GM18868 (cell line): ENCODE data around the gene PDE6B.

Experiments
- ATAC-seq: cut with Tn5 transposase; IDR thresholded peaks from one replicate; pipeline ENCODE4 v1.9.1; 2021; ENCODE audit warnings: mild to moderate bottlenecking, moderate library complexity; ENCODE audit not compliant: unreplicated experiment

PDE6B gene

DNA sequence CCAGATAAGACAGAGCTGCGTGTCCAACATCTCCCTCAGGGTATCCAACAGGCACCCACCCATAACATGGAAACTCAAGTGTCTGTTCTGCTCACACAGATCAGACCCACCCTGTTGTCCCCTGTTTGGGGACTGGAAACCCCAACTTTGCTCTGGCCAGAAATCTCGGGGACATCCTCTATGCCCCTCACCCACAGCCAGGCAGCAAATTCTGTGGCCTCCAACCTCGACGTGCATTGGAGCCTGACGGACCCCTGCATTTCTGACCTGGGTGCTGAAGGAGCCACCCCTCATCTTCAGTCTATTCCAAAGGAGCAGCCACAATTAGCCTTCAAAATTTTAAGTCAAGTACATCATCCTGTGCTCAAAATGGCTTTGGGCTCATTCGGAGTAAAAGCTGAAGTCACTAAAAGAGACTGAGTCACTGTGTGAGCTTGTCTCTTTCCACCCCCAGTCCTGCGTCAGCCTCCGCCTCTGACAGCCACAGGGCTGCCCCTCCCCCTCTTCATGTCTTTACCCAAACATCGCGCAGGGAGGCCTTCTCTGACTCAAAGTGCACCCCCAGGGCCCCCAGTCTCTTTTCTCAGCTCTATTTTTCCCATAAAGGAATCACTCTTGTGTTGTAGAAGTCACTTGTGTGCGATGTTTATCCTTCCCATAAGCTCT lies 24.4 kb upstream of the PDE6B start:
- no peak for ATAC-seq

DNA sequence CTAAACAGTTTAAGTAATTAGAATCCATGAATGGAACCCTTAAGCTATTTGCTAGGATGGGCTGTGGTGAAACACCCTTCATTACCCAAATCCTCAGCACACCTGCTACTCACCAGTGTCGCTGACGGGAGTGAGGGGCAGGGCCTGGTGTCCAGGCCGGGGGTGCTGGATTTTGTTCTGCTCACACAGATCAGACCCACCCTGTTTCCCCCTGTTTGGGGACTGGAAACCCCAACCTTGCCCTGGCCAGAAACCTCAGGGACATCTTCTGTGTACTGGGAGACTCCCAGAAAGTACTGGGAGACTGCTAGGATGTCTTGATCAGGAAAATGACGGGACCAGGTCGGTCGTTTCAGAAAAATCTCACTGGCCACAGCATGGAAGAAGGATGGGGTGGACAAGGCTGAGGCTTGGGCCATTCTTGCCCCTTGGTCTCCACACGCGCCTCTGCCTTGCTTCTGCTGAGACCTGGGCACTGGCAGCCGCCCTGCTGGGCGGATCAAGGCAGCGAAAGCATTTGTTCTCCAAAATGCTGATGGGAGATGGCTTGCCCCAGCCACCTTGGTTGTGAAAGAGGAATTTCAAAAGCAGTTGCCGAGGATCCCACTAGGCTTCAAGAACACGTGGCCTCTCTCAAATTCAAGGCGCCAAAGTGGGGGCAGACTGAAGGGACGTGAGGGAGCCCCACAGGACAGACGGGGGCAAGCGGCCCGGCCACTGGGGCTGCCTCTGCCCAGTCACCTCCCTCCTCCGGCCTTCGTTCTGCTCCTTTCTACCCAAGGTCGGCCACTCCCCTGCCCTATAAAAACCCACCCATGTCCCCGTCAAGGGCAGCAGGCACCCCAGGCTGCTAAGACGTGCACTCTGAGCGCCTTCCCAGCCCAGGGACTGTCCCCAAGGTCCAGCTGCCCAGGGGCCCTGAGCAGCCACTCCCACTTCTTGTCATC lies 23.5 kb upstream of the PDE6B start:
- ATAC-seq = no peak

DNA sequence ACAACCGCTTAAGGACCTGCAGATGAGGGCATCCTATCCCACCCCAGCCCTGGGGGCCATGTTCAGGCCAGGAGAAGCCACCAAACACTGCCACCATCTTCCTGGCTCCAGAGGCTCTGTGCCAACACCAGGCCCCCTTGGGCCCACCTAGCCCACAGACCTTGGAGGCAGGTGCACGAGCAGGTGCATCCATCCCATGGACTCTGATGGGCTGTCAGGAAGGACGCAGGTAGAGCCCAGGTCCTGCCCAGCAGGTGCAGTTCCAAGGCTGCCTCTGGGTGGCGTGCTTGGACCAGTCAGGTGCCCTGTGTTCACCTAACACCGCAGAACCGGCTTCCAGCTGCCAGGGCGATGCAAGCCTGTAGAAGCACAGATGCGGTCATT lies 22.8 kb upstream of the PDE6B start:
- no peak for ATAC-seq

DNA sequence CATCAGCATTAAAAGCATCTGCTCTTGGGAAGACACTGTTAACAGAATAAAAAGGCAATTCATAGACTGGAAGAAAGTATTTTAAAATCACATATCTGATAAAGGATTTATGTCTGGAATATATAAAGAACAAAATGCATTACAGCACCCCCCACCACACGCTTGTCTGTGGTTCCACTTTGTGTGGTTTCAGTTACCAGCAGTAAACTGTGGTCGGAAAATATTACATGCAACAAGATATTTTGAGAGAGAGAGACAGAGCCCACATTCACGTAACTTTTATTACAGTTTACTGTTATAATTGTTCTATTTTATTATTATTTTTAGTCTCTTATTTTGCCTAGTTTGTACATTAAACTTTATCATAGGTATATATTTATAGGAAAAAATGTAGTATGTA lies 21.2 kb upstream of the PDE6B start:
- no peak for ATAC-seq

DNA sequence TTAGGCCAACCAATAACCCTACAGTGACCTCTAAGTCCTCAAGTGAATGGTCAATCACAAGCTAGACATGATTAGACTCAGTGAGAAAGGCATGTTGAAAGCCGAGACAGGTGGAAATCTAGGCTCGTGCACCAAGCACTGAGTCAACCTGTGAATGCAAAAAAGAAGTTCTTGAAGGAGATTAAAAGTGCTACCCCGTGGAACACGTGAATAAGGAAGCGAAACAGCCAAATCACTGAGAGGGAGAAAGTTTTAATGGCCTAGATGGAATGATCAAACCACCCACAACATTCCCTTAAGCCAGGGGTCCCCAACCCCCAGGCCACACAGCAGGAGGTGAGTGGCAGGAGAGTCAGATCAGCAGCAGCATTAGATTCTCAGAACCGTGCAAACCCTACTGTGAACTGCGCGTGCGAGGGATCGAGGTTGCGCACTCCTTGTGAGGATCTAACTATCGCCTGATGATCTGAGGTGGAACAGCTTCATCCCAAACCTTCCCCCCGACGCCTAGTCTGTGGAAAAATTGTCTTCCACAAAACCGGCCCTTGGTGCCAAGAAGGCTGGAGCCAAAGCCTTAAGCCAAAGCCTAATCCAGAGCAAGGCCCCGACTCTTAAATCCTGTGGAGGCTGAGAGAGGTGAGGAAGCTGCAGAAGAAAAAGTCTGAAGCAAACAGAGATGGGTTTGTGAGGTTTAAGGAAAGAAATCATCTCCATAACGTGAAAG lies 19.5 kb upstream of the PDE6B start:
- ATAC-seq = no peak

DNA sequence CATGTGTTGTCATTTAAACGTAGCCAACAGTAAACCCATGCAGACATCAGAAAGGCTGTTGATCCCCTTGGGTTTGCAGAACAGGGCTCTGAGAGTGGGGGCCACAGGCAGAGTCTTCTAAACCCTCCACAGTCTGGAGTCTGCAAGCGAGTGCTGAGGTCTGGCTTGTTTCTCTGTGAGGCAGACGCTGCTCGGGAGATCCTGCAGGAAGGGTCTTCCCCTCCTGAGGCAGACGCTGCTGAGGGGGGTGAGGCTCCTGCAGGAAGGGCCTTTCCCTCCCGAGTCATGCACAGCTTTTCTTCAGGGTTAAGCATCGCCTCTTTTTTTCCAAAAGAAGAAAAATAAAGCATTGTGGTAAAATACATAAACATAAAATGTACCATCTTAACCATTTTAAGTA lies 17.1 kb upstream of the PDE6B start:
- no peak for ATAC-seq

DNA sequence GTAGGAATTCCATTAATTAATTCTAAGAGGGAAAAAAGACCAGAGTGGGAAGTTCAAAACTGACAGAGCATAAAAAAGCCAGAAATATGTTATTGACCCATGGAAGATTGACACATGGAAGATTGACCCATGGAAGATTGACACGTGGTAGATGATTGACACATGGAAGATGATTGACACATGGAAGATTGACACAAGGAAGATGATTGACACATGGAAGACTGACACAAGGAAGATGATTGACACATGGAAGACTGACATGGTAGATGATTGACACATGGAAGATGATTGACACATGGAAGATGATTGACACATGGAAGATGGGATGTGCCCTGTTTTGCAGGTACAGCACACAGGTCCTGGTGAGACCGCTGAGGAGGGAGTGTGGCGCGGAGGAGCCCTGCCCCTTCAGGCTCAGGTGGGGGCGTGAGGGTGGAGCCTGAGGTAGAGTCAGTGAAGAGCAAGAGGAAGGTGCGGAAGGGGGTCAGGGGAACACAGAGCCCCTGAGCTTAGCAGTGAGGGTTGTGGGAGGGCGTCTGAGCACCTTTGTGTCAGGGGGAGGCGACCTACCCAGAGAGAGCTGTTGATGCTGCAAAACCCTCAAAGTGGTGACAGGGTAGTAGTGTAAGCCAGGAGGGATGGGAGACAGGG lies 15.8 kb upstream of the PDE6B start:
- no peak for ATAC-seq

DNA sequence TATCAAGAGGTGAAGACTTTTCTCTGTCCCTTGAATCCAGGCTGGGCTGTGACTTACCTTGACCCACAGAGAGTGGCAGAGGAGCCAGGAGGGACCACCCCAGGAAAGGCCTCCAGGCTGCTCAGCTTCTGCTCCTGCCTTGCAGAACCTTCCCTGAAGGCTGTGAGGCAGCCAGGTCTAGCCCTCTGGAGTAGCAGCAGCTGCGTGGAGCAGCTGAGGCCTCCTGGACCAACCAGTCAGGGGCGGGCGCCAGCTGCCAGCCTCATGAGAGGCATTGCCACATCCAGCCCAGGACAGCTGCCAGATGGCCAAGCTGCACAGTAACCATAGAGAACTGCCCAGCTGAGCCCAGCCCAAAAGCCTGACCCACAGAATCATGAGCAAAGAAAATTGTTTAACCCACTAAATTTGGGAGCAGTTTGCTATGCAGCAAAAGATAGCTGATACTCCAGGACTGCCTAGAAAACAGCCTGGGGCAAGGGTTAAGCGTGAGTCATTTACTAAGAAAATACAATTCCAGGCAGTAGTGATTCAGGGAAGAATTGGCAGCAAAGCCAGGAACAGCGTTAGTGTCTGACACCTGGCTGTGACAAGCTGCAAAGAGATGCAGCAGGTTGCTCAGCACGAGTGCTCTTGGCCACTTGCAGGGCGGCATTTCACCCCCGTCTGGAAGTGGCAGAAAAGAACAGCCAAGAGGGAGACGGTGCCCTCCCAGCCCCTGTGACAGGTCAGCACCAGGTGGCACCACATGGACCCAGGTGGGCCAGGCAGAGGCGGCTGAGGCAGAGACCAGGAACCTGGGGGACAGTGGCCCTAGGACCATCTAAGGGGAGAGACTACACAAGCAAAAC lies 14.7 kb upstream of the PDE6B start:
- ATAC-seq = no peak

DNA sequence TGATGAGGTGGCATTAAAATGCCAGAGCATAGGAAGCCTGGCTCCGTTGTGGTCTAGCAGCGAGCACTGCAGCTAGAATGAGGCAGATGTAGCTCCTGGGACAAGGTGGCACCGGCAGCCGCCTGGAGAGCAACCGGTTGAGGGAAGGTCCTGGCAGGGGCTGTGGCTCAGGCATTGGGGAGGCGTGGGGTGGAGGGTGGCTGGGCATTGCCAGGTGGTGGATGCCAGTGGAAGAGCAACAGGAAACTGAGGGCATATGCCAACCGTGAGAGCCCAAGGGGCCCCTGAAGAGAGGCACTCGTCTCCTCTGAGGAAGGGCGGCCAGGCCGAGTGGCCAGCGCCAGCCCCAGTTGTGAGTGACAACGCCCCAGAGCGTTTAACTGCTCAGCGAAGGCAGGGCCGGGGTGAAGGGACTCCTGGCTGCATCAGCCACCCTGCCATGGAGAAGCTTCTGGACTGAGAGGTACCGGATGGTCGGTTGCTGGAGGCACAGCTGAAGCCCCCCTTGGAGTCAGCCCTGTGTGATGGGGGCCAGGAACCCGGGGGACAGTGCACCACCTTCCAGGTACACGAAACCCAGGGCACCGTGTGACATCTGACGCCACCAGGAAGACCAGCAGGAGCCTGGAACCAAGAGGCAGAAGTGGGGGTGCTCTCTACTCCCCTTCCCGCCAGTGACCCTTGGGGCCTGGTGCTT lies 13.2 kb upstream of the PDE6B start:
- ATAC-seq = no peak

DNA sequence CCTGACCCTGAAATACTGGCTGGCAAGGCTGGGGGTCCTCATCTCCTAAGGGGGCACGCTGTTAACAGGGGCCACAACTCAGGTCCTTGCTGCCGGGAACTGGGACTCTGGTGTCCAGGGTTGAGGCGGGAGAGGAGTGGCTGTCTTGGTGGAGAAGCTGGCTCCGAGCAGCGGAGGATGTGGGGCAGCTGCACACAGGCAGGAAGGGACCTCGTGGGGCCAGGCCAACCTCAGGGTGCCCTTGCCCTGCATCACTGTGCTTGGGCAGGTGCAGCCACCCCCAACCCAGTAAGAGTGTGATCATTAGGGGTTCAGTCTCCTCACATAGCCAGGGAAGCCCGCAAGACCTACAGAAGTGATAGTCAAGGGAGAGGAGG lies 12.6 kb upstream of the PDE6B start:
- ATAC-seq = no peak

DNA sequence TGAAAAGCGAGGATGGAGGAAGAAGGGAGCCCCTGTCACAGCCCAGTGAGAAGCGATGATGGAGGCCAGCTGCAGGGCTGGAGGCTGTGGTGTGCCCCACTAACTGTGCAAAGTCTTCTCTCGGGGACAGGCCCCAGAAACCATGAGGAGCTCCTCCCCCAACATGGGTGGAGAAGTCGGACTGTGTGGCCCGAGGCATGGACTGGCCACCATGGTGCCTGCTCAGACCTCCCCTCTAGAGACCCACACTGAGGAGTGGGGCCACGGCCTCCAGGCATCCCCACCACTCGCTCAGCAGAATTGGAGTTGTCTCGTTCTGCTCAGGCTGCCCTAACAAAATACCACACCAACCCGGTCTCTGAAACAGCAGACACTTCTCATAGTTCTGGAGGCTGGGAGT lies 12.2 kb upstream of the PDE6B start:
- no peak for ATAC-seq

DNA sequence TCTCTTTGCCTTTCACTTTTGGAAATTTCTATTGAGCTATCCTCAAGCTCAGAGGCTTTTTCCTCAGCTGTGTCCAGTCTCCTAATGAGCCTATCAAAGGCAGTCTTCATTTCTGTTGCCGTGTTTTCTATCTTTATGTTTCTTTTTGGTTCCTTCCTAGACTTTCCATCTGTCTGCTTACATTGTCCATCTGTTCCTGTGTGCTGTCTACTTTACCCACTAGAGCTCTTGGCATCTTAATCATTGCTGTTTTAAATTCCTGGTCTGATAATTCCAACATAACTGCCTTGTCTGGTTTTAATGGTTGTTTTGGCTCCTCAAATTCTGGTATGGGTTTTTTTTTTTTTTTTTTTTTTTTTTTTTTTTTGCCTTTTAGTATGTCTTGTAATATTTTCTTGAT lies 9.3 kb upstream of the PDE6B start:
- ATAC-seq = no peak

DNA sequence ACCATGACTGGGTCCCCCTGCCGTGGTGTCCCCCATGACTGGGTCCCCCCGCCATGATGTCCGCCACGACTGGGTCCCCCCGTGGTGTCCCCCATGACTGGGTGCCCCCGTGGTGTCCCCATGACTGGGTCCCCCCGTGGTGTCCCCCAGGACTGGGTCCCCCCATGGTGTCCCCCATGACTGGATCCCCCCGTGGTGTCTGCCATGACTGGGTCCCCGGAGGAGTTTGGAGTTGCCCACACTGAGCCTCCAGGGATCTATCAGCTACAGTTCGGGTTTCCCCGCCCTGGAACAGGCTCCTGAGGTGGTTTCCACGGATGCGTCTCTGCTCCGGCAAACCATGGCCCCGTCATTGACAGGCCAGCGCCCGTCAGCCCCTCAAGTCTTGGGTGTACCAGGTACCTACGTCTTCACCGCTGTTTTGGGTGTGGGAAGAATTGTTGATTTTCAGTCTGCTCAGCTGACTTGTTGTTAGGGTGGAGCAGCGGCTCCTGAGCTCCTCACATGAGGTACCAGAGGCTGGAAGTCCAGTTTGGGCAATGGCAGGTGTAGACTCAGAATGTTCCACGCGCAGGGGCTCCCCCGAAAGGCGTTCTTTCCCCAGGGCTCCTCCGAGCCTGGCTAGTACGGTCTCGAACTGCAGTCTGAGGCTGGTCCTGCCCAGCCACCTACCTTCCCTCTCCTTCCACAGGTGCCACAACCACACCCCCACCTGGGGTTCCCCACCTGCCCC lies 8.3 kb upstream of the PDE6B start:
- ATAC-seq = no peak

DNA sequence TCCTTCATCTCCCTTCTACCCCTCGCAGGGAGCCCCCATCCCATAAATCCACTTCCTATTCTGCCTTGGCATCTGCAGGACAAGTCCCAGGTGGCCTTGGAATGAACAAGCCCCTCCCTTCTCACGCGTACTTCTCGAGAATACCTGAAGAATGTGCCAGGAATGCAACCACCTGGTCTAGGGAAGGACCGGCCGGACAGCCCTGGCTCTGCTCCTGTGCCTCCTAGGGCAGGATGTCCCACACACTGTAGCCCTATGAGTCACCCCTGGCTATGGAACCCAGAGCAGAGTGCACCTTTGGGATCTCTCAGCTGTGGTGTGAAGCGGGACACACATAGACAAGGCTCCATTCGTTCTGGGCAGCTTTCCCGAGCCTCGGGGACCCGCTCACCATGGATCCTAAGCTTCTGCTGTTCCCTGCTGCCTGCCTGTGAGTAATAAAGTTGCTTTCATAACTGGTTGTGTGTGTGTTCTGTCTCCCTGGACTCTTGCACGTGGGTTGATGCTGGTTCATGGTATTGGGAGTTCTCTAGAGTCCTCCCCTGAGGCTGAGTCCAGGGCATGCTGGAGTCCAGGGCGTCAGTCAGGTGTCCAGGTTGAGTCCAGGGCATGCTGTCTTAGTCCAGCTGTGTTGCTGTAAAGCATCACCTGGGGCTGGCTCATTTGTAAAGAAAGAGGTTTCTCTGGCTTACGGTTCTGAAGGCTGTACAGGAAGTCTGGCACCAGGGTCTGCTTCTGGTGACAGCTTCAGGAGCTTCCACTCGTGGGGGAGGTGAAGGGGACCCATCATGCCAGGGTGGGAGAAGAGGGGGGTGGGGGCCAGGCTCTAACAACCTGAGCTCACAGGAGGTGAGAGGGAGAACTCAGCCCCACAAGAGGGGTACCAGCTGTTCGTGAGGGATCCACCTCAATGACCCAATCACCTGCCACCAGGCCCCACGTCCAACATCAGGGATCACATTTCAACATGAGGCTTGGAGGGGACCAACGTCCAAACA lies 7.4 kb upstream of the PDE6B start:
- ATAC-seq = no peak

DNA sequence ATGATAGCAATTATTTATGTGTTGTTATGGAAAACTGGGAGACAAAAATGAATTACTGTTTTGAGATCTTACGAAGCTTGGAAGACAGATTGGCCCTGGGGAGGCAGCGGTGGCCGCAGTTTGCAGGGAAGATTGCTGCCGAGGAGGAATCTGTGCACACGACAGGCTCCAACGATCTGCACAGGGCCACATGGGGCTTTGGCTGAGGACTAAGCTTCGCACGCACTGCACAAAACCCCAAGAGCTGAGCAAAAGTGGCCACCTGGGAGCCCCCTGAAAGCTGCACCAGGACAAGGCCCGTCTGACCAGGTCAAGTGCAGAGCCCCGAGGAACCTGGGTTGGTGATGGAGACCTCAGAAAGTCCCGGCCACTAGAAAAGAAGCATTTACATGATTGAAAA lies 5.2 kb upstream of the PDE6B start:
- ATAC-seq = no peak

DNA sequence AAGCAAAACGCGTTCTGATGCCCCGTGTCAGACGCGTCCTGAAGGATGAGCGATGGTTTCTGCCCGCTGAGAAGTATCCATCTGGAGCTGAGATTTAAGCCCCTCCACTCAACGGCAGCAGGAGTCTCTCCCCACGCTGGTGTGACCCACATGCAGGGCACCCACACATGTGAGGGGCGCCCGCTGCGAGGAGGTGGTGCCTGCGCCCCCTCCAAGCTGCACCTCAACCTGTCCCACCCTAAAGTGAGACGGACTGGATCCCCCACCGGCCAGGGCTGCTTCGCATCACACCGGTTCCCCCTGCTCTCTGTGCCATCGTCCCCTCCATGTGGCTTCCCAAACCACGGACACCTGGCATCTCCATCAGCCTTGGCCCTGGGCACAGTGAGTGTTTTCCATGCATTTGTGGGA lies 4.5 kb upstream of the PDE6B start:
- ATAC-seq = no peak

DNA sequence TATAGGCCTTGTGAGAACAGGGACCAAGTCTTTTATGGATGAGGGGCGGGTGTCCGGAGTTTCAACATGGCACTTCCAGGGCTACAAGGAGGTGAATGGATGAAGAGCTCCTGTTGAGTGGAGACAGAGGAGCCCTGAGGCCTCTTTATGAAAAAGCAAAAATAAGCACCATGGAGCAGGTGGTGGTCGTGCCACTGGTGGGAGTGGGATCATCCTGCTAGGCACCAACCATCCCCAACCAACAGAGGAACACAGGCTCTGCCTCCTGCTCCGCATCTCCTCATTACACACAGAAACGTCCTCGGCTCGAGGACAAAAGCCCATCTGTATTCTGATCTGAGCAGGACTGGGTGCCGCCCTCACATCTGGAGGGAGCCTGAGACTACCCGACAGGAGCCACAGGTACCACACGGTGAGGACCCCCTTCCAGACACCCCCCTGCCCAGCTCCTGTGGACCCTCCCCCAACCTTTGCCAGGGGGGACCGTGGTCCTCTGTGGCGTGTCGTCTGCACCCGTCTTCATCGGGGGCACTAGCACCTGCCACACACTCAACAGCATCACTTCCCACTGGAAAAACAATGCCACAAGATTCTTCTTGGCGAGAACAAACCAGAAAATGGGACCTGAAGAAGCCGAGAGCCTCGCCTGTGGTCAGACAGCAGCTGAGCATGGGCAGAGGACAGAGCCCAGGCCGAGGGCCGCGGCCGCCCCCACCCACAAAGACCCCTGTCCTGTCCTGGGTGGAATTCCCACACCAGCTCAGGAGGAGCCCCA lies 3.9 kb upstream of the PDE6B start:
- no peak for ATAC-seq
